Measurements from ENCODE around the gene COL9A3.
"Not testable (repeated sequence)": the region's sequence is repeated elsewhere in the genome, so short reads cannot be mapped to it uniquely, and the experiment has no call there.

Gene COL9A3

GRCh38 chr20:62856931-62857619 is 40.2 kb downstream of the COL9A3 start:
- no peak for DNase-seq (ENCODE audit: low spot score)

- no peak for DNase-seq (ENCODE audit: low spot score)
These were observed 41.4 kb downstream of the COL9A3 start for GRCh38 chr20:62858058-62858830.

- no peak for DNase-seq (ENCODE audit: low spot score)
These were observed 42.9 kb downstream of the COL9A3 start for GRCh38 chr20:62859721-62860120.

- peak; percentile 38 for DNase-seq (ENCODE audit: low spot score)
These were observed 43.6 kb downstream of the COL9A3 start for GRCh38 chr20:62860391-62860923.

- DNase-seq (ENCODE audit: low spot score), result peak; percentile 65
These were observed 44.3 kb downstream of the COL9A3 start for GRCh38 chr20:62860924-62861691.

GRCh38 chr20:62861726-62862336 is 45.0 kb downstream of the COL9A3 start, which contains the start of gene TCFL5:
Gene TCFL5 (minus strand): TSS chr20:62861822. CDS start chr20:62861670, 152 bp downstream.
- peak; percentile 100 for DNase-seq (ENCODE audit: low spot score)

GRCh38 chr20:62864207-62864606 is 47.4 kb downstream of the COL9A3 start:
- DNase-seq (ENCODE audit: low spot score), result no peak

GRCh38 chr20:62872184-62872847 is 55.5 kb downstream of the COL9A3 start:
- no peak for DNase-seq (ENCODE audit: low spot score)

GRCh38 chr20:62872862-62873261 is 56.0 kb downstream of the COL9A3 start:
- DNase-seq (ENCODE audit: low spot score), result no peak

- no peak for DNase-seq (ENCODE audit: low spot score)
These were observed 56.4 kb downstream of the COL9A3 start for GRCh38 chr20:62873280-62873679.

- DNase-seq (ENCODE audit: low spot score), result not testable (repeated sequence)
These were observed 56.8 kb downstream of the COL9A3 start for GRCh38 chr20:62873681-62874031.

- no peak for DNase-seq (ENCODE audit: low spot score)
These were observed 58.1 kb downstream of the COL9A3 start for GRCh38 chr20:62874964-62875344.

GRCh38 chr20:62875419-62876361 is 58.8 kb downstream of the COL9A3 start:
- DNase-seq (ENCODE audit: low spot score), result peak; percentile 94

GRCh38 chr20:62876501-62876901 is 59.7 kb downstream of the COL9A3 start:
- no peak for DNase-seq (ENCODE audit: low spot score)

- no peak for DNase-seq (ENCODE audit: low spot score)
These were observed 60.3 kb downstream of the COL9A3 start for GRCh38 chr20:62876902-62877816.

GRCh38 chr20:62878244-62879038 is 61.6 kb downstream of the COL9A3 start:
- no peak for DNase-seq (ENCODE audit: low spot score)

- DNase-seq (ENCODE audit: low spot score), result no peak
These were observed 62.7 kb downstream of the COL9A3 start for GRCh38 chr20:62879275-62880146.

Data from GM03348 (cell line).